Stimulated activated CD4-positive, alpha-beta T cell treated with anti-CD3 and anti-CD28 coated beads, Interleukin-1b, Interleukin-23, amount 100 ng/mL, for 48 hours (primary cell): ENCODE data around the gene GTSE1.

ENCODE experiments used
- DNase-seq: peaks from one replicate; pipeline ENCODE4 v3.0.0-alpha.2; 2020

Gene GTSE1

DNA sequence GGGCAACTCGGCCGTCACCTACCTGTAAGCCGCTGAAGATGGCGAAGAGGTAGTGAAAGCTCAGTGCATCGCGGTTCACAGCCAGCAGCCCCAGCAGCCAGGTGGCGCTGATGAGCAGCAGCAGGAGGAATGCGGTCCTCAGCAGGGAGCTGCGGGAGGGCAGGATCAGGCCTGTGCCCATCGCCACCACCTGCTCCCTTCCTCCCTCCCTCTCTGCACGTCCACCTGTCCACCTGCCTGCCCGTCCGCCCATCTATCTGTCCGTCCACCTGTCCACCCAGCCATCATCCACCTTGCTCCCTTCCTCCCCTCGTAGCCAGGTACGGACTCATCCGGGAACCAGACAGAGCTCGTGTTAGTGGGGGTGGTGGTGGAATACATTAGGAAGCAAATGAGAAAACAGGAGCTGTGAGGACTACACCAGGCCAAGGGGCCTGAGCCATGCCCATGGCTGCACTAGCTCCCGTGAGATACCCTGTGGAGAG is 71.1 kb downstream of the GTSE1 start:
- peak; percentile 64 for DNase-seq

DNA sequence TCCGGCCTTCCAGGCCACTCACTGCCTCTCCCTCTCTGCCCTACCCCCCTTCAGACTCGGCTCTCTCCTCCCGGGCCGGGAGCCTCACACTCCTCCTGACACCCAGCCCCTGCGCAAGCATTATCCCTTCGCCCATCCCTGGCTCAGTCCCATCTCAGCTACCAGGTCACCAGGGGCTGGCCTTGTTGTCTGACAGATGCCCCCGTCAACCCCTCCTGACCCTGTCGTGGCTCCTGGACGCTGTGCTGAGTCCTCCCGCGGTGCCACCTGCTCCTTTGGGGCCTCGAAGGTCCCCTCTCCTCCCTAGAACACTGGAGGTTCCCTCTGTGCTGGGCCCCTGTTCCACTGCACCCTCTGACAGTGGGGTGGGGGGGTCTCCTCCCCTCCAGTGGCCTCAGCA is 71.8 kb downstream of the GTSE1 start:
- no peak for DNase-seq

DNA sequence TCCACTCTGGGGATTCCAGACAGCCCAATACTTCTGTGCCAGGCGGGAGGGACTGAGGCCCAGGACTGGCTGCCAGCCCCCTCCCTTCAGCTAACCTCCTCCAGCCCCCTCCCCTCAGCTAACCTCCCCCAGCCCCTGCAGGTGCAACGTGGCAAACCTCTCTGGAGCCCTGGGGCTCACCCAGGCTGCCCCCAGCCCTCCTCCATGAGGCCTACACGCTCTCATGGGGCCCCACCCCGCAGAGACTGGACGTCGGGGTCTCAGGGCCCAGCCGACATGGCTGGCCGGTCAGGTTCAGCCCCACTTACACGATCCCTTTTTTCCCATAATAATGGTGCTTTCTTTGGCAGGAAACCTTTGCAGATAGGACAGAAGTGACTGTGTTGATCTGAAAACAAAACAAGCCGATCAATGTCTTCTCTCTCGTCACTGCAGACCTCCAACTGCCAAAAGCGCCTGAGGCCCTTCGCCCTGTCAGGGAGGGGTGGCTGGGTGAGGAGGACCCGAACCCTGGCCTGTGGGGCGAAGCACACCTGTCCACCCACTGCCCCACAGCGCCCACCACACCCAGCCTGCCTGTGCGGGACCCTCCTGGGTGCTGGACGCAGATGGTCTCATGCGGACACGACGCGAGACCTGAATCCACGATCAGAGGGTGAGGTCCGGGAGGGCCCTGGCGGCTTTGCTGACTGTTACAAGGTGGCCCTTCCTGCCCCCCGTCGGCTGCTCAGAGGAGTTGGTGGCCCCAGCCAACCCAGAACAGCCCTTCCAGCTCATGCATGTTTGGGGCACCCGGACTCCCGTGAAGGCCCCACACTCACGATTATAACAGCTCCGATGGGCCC is 72.4 kb downstream of the GTSE1 start:
- DNase-seq = no peak

DNA sequence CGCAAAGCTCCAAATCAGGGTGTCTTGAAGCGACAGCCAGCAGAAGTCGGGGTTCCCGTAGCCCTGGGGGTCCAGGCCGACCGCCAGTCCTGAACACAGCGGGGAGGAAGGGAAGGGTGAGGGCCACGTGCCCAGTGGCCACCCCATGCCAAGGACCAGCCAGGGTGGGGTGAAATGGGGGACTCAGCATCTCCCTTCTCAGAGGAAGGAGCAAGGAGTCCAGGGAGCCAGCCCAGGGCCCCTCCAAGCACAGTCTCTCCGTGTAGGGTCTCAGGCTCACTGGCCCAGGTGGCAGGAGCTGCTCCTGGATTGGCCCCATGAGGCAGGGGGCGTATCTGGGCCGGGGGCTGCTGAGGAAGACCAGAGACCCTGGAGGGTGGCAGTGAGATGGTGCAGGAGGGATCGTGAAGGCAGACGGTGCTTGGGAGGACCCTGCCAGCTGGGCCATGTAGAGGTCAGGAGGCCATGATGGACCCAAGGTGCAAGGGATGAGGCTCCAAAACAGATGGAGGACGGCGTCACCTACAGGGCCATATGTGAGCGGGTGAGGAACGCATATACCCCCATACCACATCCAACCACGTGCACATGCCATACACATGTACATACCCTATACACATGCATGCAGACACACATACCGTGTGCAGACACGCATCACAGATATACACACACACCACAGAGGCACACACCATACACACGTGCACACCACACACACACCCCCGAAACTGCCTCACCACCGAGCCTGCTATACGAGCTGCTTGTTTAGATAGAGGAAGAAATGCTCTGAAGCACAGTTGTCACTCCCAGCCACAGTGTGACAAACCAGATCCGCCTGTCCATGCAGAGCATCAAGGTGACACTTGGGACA is 73.3 kb downstream of the GTSE1 start:
- DNase-seq = no peak

DNA sequence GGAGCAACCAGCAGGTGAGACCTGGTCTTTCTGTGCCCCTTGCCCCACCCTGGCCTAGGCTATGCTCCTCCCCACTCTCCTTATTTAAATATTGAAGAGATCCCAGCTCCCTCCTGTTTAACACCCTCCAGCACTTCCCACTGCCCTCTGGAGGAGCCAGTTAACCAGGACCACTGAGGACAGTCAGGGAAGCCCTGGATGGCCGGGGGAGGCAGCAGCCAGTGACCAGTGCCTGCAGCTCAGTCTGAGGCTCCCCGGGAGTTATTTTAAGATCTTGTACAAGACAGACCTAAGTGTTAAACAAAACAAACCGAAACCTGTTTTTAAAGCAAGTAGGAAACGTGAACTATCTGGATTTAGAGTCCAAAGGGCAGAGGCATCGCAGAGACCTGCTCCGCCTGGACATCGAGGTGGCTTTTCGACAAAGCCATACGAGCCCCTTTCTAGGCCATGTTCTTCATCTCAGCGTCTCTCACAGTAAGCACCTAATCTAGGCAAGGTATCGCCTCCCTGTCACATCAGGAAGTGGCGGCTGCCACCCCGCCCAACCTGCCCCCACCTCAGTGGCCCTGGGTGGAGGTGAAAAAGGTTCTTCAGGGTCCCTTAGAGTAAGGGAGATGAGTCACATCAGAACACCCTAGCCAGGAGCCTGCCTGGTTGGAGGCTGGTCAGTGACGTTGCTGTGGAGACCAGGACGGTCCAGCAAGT is 74.1 kb downstream of the GTSE1 start:
- DNase-seq = no peak

DNA sequence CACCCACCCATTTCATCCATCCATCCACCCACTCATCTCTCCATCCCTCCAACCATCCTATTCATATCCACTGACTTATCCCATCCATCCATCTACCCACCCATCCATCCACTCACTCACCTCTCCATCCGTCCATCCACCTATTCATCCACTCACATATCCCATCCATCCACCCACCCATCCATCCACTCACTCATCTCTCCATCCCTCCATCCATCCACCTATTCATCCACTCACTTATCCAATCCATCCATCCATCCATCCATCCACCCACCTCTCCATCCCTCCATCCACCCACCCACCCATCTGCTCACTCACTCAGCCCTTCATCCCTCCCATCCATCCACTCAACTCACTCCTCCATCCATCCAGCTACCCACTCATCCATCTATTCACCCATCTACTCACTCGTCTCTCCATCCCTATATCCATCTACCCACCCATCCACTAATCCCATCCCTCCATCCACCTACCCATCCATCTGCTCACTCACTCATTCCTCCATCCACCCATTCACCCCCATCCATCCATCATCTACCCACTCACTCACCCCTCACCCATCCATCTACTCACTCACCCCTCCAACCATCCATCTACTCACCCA is 75.1 kb downstream of the GTSE1 start:
- DNase-seq = no peak

DNA sequence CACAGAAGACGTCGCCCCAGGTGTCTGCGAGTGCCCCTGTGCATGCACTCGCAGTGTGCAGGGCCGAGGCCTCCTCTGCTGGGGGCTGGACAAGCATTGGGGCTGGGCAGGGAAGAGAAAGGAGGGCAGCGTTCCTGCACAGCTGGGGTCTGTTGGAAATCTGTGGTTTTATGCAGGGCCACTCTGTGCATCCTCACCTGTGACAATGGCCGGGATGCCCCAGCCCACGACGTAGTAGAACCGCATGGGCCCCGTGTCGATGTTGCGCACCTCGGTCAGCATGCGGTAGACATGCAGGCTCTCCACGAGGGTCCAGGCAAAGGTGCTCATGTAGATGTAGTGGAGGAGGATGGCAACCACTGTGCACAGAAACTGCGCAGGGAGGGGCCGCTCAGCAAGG is 76.0 kb downstream of the GTSE1 start:
- DNase-seq = no peak

DNA sequence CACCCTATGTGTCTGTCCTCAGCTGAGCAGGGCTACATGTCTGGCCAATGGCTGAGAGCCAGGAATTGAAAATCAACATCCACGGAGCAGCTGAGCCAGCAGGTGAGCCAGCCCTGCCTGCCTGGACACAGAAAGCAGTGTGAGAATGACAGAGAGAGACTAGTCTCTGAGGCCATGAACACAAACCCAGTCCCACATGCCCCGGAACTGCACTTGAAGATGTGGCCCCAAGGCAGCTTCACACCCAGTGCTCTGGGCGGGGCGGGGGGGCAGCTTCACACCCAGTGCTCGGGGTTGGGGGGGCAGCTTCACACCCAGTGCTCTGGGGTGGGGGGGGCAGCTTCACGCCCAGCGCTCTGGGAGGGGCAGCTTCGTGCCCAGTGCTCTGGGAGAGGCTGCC is 76.5 kb downstream of the GTSE1 start:
- DNase-seq = no peak

DNA sequence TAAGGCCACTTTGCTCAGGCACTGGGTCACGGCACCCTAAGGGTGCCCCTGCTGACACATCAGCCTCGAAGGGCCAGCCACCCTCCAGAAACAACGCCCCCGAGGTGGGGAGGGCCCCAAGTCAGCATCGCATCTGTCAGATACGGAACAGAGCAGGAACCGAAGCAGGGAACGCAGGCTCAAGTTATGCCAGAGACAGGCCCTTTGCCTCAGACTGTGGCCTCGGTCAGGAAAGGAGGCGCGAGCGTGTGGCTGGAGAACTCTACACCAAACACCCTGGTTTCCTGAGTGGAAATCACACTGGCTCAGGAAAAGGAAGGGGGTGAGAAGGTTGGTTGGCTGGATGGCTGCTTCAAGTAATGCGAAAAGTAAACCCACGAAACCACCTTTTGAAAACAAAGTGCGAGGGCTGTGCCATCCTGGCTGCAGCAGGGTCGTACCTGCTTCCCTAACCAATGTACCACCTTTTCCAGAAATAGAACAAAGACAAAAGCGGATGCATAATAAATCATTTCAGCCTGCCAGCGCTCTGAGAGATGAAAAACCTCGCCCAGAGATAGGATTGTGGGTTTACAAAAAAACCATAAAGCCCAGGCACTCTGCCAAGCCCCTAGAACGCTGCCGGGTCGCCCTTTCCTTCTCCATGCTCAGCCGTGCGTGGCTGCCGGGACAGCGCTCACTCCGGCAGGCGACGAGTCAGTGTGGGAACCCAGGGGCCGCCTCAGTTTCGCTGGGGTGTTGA is 77.4 kb downstream of the GTSE1 start:
- DNase-seq = no peak

DNA sequence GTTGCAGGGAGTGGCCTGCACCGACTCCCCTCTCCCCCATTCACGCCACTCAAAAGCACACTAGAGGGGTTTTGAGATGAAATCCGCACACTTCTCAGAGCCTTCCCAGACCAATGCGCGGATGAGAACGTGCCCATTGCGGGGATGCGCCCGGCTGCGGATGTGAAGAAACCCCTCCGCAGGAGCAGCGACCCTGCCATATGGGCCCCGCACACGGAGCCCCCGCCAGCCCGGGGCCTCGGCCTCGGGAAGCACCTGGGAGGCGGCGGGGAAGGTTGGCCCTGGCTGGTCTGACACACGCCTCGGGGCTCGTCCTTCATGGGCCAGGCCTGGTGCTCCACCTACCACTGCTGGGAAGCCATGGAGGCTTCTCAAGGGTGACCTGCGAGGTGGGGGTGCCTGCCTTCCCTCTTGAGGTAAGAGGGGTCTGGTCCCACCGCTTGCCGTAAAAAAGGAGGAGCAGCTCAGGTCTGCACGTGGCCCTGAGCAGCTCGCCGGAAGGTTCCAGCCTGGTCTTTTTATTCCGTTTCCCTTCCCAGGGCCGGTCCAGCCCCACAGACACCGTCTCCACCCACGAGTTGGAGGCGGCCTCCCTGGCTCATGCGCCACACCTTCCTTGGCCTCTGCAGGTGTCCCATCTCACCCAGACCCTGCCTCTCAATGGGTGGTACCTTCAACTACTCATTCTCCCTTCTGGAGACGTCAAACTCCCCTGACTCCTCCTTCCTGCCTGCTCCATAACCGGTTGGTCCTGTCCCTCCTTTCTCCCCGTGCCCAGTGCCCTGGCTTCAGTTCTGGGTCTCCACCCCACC is 78.2 kb downstream of the GTSE1 start:
- no peak for DNase-seq

DNA sequence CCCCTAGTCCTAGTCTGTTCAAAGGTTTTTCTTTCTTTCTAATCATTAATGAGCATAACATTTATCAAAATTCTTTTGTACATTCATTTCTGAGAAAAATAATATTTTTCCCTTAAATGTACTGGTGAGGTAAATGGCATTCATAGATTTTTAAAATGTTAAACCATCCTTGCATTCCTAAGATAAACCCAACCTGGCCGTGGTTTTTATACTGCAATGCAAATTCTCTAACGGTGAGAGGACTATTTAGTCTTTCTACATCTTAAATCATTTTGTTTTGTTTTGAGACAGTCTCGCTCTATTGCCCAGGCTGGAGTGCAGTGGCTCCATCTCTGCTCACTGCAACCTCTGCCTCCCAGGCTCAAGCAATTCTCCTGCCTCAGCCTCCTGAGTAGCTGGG is 79.4 kb downstream of the GTSE1 start:
- no peak for DNase-seq

DNA sequence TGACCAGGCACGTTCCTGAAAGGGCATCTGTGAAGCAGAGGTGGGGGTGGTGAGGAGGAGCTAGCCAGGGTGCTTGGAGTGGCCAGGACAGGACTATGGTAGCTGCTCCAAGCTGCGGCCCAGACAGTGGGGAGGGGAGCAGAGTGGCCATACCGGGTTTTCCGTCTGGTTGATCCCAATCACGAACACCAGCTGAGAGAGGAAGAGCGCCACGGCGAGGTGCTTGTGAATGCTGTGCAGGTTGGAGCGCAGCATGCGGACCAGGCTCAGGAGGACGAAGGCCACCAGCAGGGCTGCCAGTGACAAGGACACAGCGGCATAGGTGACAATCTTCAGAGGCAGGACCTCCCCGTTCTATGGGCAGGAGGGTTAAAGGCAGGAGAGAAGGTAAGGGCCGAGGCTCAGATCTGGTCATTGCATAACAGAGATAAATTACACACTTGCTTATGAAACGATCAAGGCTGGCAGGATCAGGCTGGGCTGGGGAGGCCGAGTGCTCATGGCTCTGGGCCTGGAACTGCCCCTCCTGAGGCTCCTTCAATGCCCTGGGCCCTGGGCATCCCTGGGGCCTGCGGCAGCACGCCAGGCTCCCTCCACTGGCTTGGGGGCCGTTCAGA is 80.3 kb downstream of the GTSE1 start:
- DNase-seq = no peak

DNA sequence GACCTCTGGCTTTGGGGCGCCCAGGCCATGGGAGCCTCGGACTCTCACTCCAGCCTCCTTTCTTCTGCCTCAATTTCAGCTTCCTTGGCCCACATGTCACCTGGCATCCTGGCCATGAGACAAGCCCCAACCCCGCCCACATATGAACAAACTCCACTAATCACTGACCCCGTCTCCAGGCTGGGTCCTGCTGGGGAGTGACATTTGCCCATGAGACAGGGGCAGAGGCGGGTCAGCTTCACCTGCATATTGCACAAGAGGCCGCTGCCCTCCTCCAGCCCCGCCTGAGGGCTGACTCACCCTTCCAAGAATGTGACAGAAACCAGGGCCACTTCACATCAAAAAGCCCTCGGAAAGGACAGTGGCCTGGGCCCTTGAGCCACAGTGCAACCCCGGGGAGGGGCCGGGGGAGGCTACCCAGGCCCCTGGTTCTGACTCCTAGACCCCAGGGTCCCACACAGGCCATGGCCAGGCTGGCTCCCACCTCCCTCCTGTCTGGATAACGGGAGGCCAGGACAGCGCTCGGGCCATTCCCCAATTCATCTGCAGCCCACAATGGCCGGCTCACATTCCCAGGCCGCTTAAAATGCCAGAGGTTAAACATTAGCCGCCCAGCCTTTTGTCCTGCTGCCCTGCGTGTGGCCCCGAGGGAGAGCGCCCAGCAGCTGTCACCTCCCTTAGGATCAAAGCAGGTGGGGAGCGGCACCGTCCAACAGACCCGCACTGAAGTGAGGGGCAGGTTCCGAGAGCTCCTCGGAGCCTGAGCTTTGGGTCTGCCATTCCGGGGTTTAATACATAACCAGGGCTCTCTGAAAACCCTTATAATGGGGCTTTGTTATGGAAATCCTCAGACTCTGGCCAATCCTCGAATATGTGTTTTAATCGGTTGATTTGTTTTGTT is 81.1 kb downstream of the GTSE1 start:
- no peak for DNase-seq

DNA sequence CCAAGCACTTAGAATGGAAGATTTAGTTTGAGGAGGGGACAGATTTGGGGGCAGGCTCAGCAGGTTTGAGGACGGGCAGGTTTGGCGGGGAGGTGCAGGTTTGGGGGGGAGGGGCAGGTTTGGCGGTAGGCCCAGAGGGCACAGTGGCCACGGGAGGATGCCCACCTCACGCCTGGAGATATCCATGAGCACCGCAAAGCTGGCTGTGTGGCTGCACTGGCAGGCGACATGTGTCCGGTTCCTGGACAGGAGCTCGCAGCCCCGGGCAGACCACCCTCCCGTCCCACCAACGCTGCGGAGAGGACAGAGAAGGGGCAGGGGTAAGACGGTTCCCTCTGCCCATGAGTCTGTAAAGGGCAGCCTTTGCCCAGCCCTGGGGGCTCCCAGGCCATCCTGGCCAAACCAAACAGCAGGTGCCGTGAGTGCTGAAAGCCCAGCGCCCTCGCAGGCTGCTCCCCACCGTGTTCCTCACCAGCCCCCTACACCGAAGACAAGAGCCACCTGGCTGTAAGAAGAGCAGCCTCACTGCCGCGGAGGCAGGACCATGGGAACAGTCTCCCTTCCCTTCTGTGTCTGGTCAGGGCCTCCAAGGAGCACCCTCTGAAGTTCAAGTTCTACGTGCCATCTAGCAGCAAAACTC is 81.9 kb downstream of the GTSE1 start:
- DNase-seq = no peak

DNA sequence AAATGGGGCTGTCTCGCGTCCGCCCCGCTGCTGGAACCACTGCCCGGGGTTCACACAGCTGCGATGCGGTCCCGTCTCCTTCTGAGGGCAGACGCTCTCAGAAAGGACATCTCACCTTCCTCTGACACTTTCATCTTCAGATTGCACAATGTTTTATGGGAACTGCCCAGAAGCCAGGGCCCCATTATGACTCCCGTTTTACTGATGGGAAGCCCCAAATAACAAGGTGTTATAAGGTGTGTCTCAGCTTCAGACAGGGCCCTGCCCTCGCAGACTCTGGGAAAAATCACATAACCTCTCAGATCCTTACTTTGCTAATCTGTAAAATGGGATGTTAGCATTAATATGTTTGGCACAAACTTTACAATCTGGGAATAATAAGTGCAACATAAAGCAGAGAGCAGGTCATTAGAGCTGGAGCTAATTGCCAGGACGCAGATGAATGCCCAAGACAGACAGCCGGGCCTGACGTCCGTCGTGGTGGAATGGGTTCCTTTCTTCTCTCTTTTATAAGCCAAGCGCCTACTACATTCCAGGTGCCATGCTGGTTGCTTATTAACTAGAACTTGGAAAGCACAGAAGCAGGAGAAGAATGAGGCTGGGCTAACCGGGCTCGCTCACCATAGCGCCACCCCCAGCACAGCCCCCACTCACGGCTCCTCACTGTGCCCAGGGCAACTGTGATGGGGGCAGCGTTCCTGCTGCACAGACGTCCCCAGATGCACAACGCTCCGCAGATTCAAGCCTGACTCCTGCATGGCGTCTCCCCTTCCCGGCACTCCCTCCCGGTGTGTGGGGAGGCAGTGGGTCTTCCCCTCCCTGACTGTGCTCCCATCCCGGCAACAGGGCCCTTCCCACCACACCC is 82.6 kb downstream of the GTSE1 start:
- no peak for DNase-seq

DNA sequence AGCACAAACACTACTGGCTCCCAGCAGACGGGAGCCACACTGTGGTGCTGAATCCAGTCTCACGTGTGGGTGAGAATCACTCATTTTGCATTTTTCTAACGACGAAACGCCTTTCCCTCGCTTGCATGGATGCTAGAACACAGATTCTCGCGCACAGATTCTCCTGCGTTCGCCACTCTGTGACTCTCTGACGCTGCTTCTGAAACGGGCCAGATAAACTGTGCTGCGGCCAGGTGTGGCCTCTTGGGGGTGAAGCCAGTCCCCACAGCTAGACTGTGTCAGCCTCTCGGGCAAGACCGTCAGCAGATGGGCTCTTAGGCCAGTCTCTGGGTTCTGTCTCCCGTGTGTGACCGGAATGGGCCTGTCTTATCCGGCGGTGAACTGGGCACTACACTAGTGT is 83.4 kb downstream of the GTSE1 start:
- DNase-seq = no peak
